DOHH2 (cell line): ENCODE measurements around the gene TMEM151B.

ENCODE experiments used
- H3F3A ChIP-seq: fragments of 200-600 bp; sonication (generic), shearing (Covaris generic); 2 replicates; pipeline ENCODE4 v1.6.0; 2016; ENCODE audit warnings: antibody characterized with exemption, mild to moderate bottlenecking; ENCODE audit not compliant: control insufficient read depth, insufficient read depth
- H3K27ac ChIP-seq: fragments of 200-600 bp; sonication (generic); 2 replicates; pipeline ENCODE4 v1.5.1; 2014; ENCODE audit warnings: low read depth, mild to moderate bottlenecking, low read length, moderate library complexity
- H3K27me3 ChIP-seq: fragments of 200-600 bp; sonication (generic); 2 replicates; pipeline ENCODE4 v1.6.1; 2014; ENCODE audit warnings: mild to moderate bottlenecking, low read length, mixed read lengths; ENCODE audit not compliant: control insufficient read depth
- H3K36me3 ChIP-seq: fragments of 200-600 bp; sonication (generic); 2 replicates; pipeline ENCODE4 v1.6.1; 2014; ENCODE audit warnings: mild to moderate bottlenecking, low read length, moderate library complexity, mixed read lengths; ENCODE audit not compliant: control insufficient read depth
- H3K4me1 ChIP-seq: fragments of 200-600 bp; sonication (generic); 2 replicates; pipeline ENCODE4 v1.6.1; 2014; ENCODE audit warnings: mild to moderate bottlenecking, low read length, mixed read lengths; ENCODE audit not compliant: control insufficient read depth
- H3K4me2 ChIP-seq: fragments of 200-600 bp; sonication (generic); 2 replicates; pipeline ENCODE4 v1.6.0; 2014; ENCODE audit warnings: mild to moderate bottlenecking, low read length, moderate library complexity
- H3K4me3 ChIP-seq: fragments of 200-600 bp; sonication (generic); 2 replicates; pipeline ENCODE4 v1.5.1; 2014; ENCODE audit warnings: mild to moderate bottlenecking, low read length, mixed read lengths
- H3K79me2 ChIP-seq: fragments of 200-600 bp; sonication (generic); 2 replicates; pipeline ENCODE4 v1.6.1; 2014; ENCODE audit warnings: mild to moderate bottlenecking, low read length, mixed read lengths; ENCODE audit not compliant: control insufficient read depth
- H3K9me2 ChIP-seq: fragments of 200-600 bp; sonication (generic); replicated peaks from 2 replicates; pipeline ENCODE4 v1.6.1; 2014; ENCODE audit warnings: mild to moderate bottlenecking, low read length, mixed read lengths; ENCODE audit not compliant: control insufficient read depth
- H3K9me3 ChIP-seq: fragments of 200-600 bp; sonication (generic); 2 replicates; pipeline ENCODE4 v1.6.1; 2014; ENCODE audit warnings: antibody characterized with exemption, low read length, mixed read lengths; ENCODE audit not compliant: control insufficient read depth, insufficient read depth
- H4K20me1 ChIP-seq: fragments of 200-600 bp; sonication (generic); 2 replicates; pipeline ENCODE4 v1.6.0; 2014; ENCODE audit warnings: low read depth, mild to moderate bottlenecking, antibody characterized with exemption, low read length, moderate library complexity; ENCODE audit not compliant: control insufficient read depth, insufficient read depth
- EZH2phosphoT487 ChIP-seq: fragments of 200-600 bp; sonication (generic); IDR thresholded peaks from 2 replicates; pipeline ENCODE4 v1.6.1; 2017; ENCODE audit warnings: borderline replicate concordance, mild to moderate bottlenecking, antibody characterized with exemption, low read length, moderate library complexity, mixed read lengths
- TF ChIP-seq, protein P1 (sequence below): fragments of 200-600 bp; sonication (generic); IDR thresholded peaks from one replicate; pipeline ENCODE4 v1.5.1; 2014; ENCODE audit warnings: antibody characterized with exemption, mild to moderate bottlenecking, low read depth, low read length; ENCODE audit not compliant: poor library complexity, severe bottlenecking

The TMEM151B gene

DNA sequence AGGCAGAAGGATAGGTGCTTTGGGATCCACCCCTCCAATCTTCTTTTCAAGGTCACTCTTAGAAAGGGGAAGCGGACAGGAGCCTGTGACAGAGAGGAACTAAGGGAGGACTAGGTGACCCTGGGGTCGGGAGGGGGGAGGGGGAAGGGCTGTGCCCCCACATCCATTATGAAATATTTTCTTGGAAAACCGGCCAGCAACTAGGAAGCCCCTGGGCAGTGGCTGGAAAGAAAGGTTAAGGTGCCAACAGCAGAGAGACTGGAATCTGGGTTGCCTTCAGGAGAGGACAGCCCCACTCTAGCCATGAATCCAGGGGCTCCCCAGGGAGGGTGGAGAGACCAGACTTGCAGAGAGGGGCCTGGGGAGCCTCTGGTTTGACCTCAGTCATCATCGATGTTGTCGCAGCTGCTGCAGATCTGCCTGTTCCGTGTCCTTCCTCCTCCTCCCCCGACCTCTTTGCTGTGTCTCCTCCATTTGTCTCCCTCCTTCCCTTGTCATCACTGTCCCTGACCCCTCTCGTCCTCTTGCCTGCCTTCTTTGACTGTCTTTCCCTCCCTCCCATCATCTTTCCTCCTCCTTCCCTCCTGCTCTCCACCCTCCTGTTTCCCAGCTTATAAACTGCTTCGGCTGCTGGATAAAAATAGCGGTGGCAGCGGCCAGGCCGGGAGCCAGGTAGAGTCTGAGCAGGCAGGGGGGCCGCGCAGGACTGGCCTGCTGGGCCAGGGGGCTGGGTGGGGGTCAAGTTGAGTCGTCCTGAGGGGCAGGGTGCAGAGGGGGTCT lies 43.7 kb upstream of the TMEM151B start:
- H3K36me3 ChIP-seq, result peaks cover 64% of the 10 kb centered on the region
- H3K79me2 ChIP-seq, result peaks cover 49% of the 10 kb centered on the region
- H3K9me3 ChIP-seq, result no peaks in the 10 kb centered on the region
- no peaks in the 10 kb centered on the region for H3K27me3 ChIP-seq
- TF ChIP-seq, protein P1, sequence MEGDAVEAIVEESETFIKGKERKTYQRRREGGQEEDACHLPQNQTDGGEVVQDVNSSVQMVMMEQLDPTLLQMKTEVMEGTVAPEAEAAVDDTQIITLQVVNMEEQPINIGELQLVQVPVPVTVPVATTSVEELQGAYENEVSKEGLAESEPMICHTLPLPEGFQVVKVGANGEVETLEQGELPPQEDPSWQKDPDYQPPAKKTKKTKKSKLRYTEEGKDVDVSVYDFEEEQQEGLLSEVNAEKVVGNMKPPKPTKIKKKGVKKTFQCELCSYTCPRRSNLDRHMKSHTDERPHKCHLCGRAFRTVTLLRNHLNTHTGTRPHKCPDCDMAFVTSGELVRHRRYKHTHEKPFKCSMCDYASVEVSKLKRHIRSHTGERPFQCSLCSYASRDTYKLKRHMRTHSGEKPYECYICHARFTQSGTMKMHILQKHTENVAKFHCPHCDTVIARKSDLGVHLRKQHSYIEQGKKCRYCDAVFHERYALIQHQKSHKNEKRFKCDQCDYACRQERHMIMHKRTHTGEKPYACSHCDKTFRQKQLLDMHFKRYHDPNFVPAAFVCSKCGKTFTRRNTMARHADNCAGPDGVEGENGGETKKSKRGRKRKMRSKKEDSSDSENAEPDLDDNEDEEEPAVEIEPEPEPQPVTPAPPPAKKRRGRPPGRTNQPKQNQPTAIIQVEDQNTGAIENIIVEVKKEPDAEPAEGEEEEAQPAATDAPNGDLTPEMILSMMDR, result no peak
- no peak for TF ChIP-seq EZH2phosphoT487
- H3K4me1 ChIP-seq, result peaks cover 41% of the 10 kb centered on the region
- H3K4me3 ChIP-seq, result peak overlapping the region; percentile 87; the same call in 1 of the 2 replicates
- peaks cover 12% of the 10 kb centered on the region; the same call in 1 of the 2 replicates for H4K20me1 ChIP-seq
- no peaks in the 10 kb centered on the region for H3K9me2 ChIP-seq
- no peak overlapping the region for H3K27ac ChIP-seq
- no peaks in the 10 kb centered on the region for H3F3A ChIP-seq
- H3K4me2 ChIP-seq, result peak overlapping the region; percentile 96

- H3K4me2 ChIP-seq, result no peak overlapping the region
- H3K4me1 ChIP-seq, result peaks cover 35% of the 10 kb centered on the region
These were observed 43.0 kb upstream of the TMEM151B start for GRCh38 chr6:44227148-44227793.

GRCh38 chr6:44228031-44228430 lies 42.2 kb upstream of the TMEM151B start:
- H3K9me3 ChIP-seq, result no peaks in the 10 kb centered on the region
- no peak overlapping the region for H3K4me3 ChIP-seq
- peaks cover 49% of the 10 kb centered on the region for H3K79me2 ChIP-seq
- H3F3A ChIP-seq, result no peaks in the 10 kb centered on the region
- no peak overlapping the region for H3K27ac ChIP-seq
- H3K9me2 ChIP-seq, result no peaks in the 10 kb centered on the region
- H3K36me3 ChIP-seq, result peaks cover 77% of the 10 kb centered on the region
- no peak overlapping the region for H3K4me2 ChIP-seq
- no peaks in the 10 kb centered on the region for H3K27me3 ChIP-seq
- peaks cover 27% of the 10 kb centered on the region for H3K4me1 ChIP-seq
- TF ChIP-seq EZH2phosphoT487, result no peak
- TF ChIP-seq, protein P1, result no peak
- H4K20me1 ChIP-seq, result peaks cover 12% of the 10 kb centered on the region; the same call in 1 of the 2 replicates

More at GRCh38 chr6:44227148-44227793, 43.0 kb upstream of the TMEM151B start:
- TF ChIP-seq, protein P1, result no peak
- TF ChIP-seq EZH2phosphoT487, result no peak
- Histone ChIP-seq H3K79me2 (peaks cover 49% of the 10 kb centered on the region), H3K36me3 (peaks cover 70% of the 10 kb centered on the region), H3K9me3 (no peaks in the 10 kb centered on the region), H3K4me3 (no peak overlapping the region), H3K9me2 (no peaks in the 10 kb centered on the region), H3F3A (no peaks in the 10 kb centered on the region), H3K27ac (no peak overlapping the region), H3K27me3 (no peaks in the 10 kb centered on the region), H4K20me1 (peaks cover 12% of the 10 kb centered on the region; the same call in 1 of the 2 replicates)
